HUES48 (cell line): ENCODE data around the gene IFT81.

Source experiments
- H3K27ac ChIP-seq: one replicate; pipeline ENCODE4 v1.7.0; 2013; ENCODE audit warnings: low read depth, low read length, inconsistent platforms
- H3K27me3 ChIP-seq: 2 replicates; pipeline ENCODE4 v1.6.1; 2013; ENCODE audit warnings: mild to moderate bottlenecking, low read length; ENCODE audit not compliant: control insufficient read depth, insufficient read depth
- H3K36me3 ChIP-seq: 2 replicates; pipeline ENCODE4 v1.6.1; 2013; ENCODE audit warnings: low read length; ENCODE audit not compliant: control insufficient read depth, insufficient read depth
- H3K4me1 ChIP-seq: 2 replicates; pipeline ENCODE4 v1.6.1; 2013; ENCODE audit warnings: mild to moderate bottlenecking, low read length; ENCODE audit not compliant: control insufficient read depth, insufficient read depth
- H3K4me3 ChIP-seq: 2 replicates; pipeline ENCODE4 v1.5.1; 2013; ENCODE audit warnings: mild to moderate bottlenecking, low read depth, low read length
- H3K9ac ChIP-seq: 2 replicates; pipeline ENCODE4 v1.6.1; 2013; ENCODE audit warnings: mild to moderate bottlenecking, low read depth, low read length, moderate library complexity
- H3K9me3 ChIP-seq: 2 replicates; pipeline ENCODE4 v1.6.1; 2013; ENCODE audit warnings: low read length; ENCODE audit not compliant: control insufficient read depth, insufficient read depth

Gene IFT81

GRCh38 chr12:110183386-110183785, 59.2 kb downstream of the IFT81 start:
- H3K9ac ChIP-seq = no peak overlapping the region
- H3K36me3 ChIP-seq = peaks cover 7% of the 10 kb centered on the region; the same call in 1 of the 2 replicates
- H3K27me3 ChIP-seq = no peaks in the 10 kb centered on the region
- no peak overlapping the region for H3K27ac ChIP-seq
- 0 out of 2 replicates have a peak, but pooled peaks cover 2% of the 10 kb centered on the region for H3K9me3 ChIP-seq
- H3K4me1 ChIP-seq = no peaks in the 10 kb centered on the region
- H3K4me3 ChIP-seq = no peak overlapping the region

- peaks cover 4% of the 10 kb centered on the region; the same call in 1 of the 2 replicates for H3K36me3 ChIP-seq
- no peak overlapping the region for H3K9ac ChIP-seq
- H3K27me3 ChIP-seq = no peaks in the 10 kb centered on the region
- H3K4me3 ChIP-seq = no peak overlapping the region
- 0 out of 2 replicates have a peak, but pooled peaks cover 2% of the 10 kb centered on the region for H3K9me3 ChIP-seq
- no peak overlapping the region for H3K27ac ChIP-seq
- H3K4me1 ChIP-seq = no peaks in the 10 kb centered on the region
Observed at GRCh38 chr12:110185626-110186025, 61.5 kb downstream of the IFT81 start.

DNA sequence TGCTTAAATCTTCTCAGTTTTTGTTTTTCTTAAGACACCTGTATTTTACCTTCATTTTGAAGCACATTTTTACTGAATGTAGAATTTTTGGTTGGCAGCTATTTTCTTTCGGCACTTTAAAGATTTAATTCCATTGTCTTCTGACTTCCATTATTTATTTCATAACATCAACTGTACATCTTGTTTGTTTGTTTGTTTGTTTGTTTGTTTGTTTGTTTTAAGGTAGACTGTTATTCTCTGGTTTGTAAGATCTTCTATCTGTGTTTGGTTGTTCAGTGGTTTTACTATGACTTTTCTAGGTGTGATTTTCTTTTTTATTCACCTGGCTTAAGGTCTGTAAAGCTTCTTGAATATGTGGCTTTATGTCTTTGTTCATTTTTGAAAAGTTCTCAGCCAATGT, 61.9 kb downstream of the IFT81 start:
- H3K36me3 ChIP-seq = no peaks in the 10 kb centered on the region
- no peak overlapping the region for H3K9ac ChIP-seq

GRCh38 chr12:110193196-110193595, 69.0 kb downstream of the IFT81 start:
- no peaks in the 10 kb centered on the region for H3K27me3 ChIP-seq
- H3K4me3 ChIP-seq = no peak overlapping the region
- H3K9ac ChIP-seq = no peak overlapping the region
- no peaks in the 10 kb centered on the region for H3K4me1 ChIP-seq
- no peaks in the 10 kb centered on the region for H3K9me3 ChIP-seq
- no peak overlapping the region for H3K27ac ChIP-seq
- H3K36me3 ChIP-seq = peaks cover 13% of the 10 kb centered on the region; the same call in 1 of the 2 replicates

More for the DNA sequence above, 61.9 kb downstream of the IFT81 start:
- H3K4me3 ChIP-seq = no peak overlapping the region
- no peaks in the 10 kb centered on the region for H3K27me3 ChIP-seq
- H3K9me3 ChIP-seq = 0 out of 2 replicates have a peak, but pooled peaks cover 2% of the 10 kb centered on the region
- H3K27ac ChIP-seq = no peak overlapping the region
- no peaks in the 10 kb centered on the region for H3K4me1 ChIP-seq

DNA sequence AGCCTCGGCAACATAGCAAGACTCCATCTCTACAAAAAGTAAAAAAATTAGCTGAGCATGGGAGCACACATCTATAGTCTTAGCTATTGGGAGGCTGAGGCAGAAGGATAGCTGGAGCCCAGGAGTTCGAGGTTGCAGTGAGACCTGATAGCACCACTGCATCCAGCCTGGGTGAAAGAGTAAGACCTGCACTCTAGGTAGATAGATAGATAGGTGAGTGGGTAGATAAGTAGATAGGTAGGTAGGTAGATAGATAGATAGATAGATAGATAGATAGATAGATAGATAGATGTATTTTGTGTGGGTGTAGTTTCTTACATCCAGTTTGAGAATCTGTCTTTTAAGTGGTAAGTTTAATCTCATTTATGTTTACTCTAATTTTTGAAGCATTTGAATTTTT, 72.8 kb downstream of the IFT81 start:
- Histone ChIP-seq H3K9me3 (no peaks in the 10 kb centered on the region), H3K9ac (no peak overlapping the region), H3K27me3 (no peaks in the 10 kb centered on the region), H3K27ac (no peak overlapping the region), H3K4me3 (no peak overlapping the region), H3K4me1 (peaks cover 8% of the 10 kb centered on the region), H3K36me3 (peaks cover 13% of the 10 kb centered on the region; the same call in 1 of the 2 replicates)

DNA sequence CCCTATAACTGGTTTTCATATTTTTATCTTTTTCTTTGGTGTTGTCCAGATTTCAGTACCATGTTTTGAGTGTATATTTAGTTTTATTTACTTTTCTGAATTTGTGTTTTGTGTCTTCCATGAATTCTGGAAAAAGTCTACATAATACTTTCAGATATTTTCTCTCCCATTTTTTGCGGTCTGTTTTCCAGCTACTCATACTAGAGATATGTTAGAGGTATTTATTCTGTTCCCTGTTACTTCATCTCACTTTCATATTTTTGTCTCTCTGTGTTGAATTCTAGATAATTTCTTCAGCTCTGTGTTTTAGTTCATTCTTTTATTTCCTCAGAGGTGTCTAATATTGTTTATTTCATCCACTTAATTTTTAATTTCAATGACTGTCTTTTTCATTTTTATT, 74.2 kb downstream of the IFT81 start:
- Histone ChIP-seq H3K27ac (no peak overlapping the region), H3K4me3 (no peak overlapping the region), H3K36me3 (0 out of 2 replicates have a peak, but pooled peaks cover 5% of the 10 kb centered on the region), H3K27me3 (no peaks in the 10 kb centered on the region), H3K9me3 (no peaks in the 10 kb centered on the region), H3K9ac (no peak overlapping the region), H3K4me1 (peaks cover 8% of the 10 kb centered on the region)

GRCh38 chr12:110199339-110200123, 75.4 kb downstream of the IFT81 start:
- H3K27me3 ChIP-seq = no peaks in the 10 kb centered on the region
- H3K27ac ChIP-seq = peak overlapping the region; percentile 79
- H3K36me3 ChIP-seq = peaks cover 7% of the 10 kb centered on the region
- no peak overlapping the region for H3K4me3 ChIP-seq
- no peak overlapping the region for H3K9ac ChIP-seq
- H3K9me3 ChIP-seq = no peaks in the 10 kb centered on the region
- peaks cover 8% of the 10 kb centered on the region for H3K4me1 ChIP-seq

- Histone ChIP-seq H3K27ac (peak overlapping the region; percentile 17), H3K4me1 (peaks cover 8% of the 10 kb centered on the region), H3K27me3 (no peaks in the 10 kb centered on the region), H3K9ac (no peak overlapping the region), H3K4me3 (no peak overlapping the region), H3K9me3 (no peaks in the 10 kb centered on the region), H3K36me3 (peaks cover 9% of the 10 kb centered on the region)
Observed at GRCh38 chr12:110200124-110200417, 75.9 kb downstream of the IFT81 start.

- Histone ChIP-seq H3K9ac (no peak overlapping the region), H3K9me3 (no peaks in the 10 kb centered on the region), H3K27ac (no peak overlapping the region), H3K36me3 (peaks cover 17% of the 10 kb centered on the region), H3K4me3 (no peak overlapping the region), H3K4me1 (peaks cover 8% of the 10 kb centered on the region), H3K27me3 (no peaks in the 10 kb centered on the region)
Observed at GRCh38 chr12:110201995-110202394, 77.8 kb downstream of the IFT81 start.

GRCh38 chr12:110203546-110203945, 79.4 kb downstream of the IFT81 start:
- Histone ChIP-seq H3K27me3 (no peaks in the 10 kb centered on the region), H3K9ac (no peak overlapping the region), H3K36me3 (peaks cover 17% of the 10 kb centered on the region), H3K9me3 (no peaks in the 10 kb centered on the region), H3K27ac (no peak overlapping the region), H3K4me3 (no peak overlapping the region), H3K4me1 (peaks cover 8% of the 10 kb centered on the region)

GRCh38 chr12:110205931-110206330, 81.8 kb downstream of the IFT81 start:
- Histone ChIP-seq H3K4me3 (no peak overlapping the region), H3K9ac (no peak overlapping the region), H3K27ac (no peak overlapping the region), H3K4me1 (no peaks in the 10 kb centered on the region), H3K36me3 (peaks cover 17% of the 10 kb centered on the region), H3K27me3 (no peaks in the 10 kb centered on the region), H3K9me3 (no peaks in the 10 kb centered on the region)
